GM18951 (cell line): ENCODE measurements around the gene SPATC1L.
A peak's percentile ranks its signal among the peaks of the same experiment; 100 is the strongest.
"Not testable (repeated sequence)": the region's sequence is repeated elsewhere in the genome, so short reads cannot be mapped to it uniquely, and the experiment has no call there.

Source experiments
- POLR2A ChIP-seq: IDR thresholded peaks from 4 replicates; pipeline ENCODE4 v1.6.1; 2011; ENCODE audit warnings: mild to moderate bottlenecking; ENCODE audit not compliant: insufficient read length, insufficient read depth; ENCODE audit errors: extremely low read depth
- in situ Hi-C: fragments of 300-500 bp; cut with MboI; formaldehyde crosslinking; loops from one replicate; pipeline ENCODE4 v1.12.0; 2022; ENCODE audit warnings: low sequenced_read_pairs, mixed read lengths, inconsistent platforms; ENCODE audit not compliant: unreplicated experiment

Gene SPATC1L

DNA sequence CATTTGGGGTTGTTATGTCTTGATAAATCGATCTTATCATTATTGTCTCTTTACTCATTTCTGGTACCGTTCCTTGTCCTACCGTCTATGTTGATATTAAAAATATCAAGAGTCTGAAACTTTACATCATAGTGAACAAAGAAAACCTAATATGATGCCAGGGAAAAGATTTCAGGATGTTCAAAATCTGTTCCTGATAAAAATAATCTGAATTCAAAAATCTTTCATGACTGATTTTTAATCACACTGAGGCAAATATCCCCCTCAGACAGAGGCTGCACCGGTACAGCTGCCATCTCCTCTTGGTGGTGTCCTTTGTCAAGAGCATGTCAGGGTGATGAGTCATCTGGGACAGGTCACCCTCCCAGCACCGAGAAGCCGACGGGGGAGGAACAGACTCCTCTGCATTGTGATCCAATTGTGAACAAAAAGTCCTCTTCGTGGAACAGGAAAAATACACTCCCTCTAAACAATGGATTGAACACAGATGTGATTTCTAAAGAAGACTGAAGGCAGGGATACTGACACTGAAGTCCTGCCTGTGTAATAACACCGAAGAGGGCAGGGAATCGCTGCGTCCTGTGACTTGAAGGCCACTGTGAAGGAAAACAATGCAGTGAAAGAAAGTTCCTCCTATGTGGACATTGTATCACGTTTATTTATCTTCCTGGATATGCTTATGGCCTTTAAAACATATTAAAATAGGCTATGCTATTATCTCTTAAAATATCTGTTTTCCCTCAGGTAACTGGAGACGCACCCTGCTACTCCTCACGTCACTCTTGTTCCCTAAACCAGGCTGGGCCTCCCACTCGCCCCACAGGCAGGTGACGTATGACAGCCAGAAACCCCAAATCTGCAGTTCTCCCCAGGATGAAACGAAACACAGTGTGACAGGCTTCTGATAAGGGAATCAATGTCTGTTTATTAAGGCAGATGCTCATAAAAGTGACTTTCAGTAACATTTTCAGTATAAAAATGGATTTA, 4.3 kb upstream of the SPATC1L start:
- in situ Hi-C loops: no loop called here
- no peak for TF ChIP-seq POLR2A

GRCh38 chr21:46187814-46188213, 3.6 kb upstream of the SPATC1L start:
- no peak for TF ChIP-seq POLR2A
- in situ Hi-C loops: no loop called here

DNA sequence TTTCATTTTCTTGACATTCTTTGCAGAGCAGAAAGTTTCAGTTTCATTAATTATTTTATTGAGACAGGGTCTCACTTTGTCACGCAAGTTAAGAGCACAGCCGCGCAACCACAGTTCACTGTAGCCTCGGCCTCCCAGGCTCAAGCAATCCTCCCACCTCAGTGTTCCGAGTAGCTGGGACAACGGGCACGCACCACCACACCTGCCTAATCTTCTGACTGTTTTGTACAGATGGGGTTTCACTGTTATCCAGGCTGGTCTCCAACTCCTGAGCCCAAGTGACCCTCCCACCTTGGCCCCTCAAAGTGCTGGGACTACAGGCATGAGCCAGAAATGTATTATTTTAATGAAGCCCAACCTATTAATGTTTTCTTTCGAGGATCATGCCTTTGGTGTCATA, 3.0 kb upstream of the SPATC1L start:
- in situ Hi-C loops: no loop called here
- no peak for TF ChIP-seq POLR2A

- in situ Hi-C loops: no loop called here
Observed at GRCh38 chr21:46185716-46186115, 1.5 kb upstream of the SPATC1L start.

GRCh38 chr21:46184625-46185555, 631 bp upstream of the SPATC1L start:
- in situ Hi-C loops: no loop called here
- TF ChIP-seq POLR2A: peak; percentile 4

More at GRCh38 chr21:46185716-46186115, 1.5 kb upstream of the SPATC1L start:
- TF ChIP-seq POLR2A: no peak

DNA sequence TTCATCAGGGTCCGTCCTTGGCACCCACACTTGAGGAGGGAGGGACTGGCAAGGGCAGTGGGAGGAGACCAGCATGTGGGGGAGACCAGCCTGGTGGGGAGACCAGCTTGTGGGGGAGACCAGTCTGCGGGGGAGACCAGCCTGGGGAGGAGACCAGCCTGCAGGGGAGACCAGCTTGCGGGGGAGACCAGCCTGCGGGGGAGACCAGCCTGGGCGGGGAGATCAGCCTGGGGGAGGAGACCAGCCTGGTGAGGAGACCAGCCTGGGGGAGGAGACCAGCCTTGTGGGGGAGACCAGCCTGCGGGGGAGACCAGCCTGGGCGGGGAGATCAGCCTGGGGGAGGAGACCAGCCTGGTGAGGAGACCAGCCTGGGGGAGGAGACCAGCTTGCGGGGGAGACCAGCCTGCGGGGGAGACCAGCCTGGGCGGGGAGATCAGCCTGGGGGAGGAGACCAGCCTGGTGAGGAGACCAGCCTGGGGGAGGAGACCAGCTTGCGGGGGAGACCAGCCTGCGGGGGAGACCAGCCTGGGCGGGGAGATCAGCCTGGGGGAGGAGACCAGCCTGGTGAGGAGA, 836 bp downstream of the SPATC1L start:
- in situ Hi-C loops: not testable (repeated sequence)

DNA sequence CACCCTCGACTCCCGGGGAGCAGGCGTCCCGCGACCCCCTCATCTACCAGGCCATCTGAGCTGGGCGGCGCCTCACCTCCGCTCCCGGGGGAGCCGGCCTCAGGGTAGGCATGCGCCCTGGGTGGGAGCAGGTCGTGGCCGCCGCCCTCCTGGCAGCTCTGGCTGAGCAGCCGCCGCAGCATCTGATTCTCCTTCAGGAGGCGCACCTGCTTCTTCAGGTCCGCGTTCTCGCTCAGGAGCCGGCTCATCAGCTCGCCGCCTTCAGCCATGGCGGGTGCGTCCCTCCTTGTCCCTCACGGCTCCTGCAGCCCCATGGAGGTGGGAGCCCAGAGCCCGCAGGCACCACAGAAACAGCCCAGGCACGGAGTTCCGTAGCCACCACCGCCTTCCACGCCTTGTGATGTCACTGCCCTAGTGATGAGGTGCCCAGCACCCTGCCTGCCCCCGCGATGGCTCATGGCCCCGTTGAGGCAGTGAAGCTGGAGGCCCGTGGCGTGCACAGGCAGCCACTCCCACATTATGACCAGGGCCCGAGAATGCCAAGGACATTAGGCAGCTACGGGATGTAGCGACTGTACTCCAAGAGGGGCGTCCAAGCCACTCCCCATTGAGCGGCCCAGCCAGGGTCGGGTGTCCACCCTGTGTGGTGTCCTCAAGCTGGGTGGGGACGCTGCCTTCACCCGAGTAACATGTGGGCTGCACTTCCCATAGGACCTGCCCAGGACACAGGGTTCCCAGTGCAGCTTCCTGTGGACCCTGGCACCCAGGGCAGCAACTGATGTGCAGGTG, 1.5 kb downstream of the SPATC1L start:
- in situ Hi-C loops: no loop called here
- no peak for TF ChIP-seq POLR2A

DNA sequence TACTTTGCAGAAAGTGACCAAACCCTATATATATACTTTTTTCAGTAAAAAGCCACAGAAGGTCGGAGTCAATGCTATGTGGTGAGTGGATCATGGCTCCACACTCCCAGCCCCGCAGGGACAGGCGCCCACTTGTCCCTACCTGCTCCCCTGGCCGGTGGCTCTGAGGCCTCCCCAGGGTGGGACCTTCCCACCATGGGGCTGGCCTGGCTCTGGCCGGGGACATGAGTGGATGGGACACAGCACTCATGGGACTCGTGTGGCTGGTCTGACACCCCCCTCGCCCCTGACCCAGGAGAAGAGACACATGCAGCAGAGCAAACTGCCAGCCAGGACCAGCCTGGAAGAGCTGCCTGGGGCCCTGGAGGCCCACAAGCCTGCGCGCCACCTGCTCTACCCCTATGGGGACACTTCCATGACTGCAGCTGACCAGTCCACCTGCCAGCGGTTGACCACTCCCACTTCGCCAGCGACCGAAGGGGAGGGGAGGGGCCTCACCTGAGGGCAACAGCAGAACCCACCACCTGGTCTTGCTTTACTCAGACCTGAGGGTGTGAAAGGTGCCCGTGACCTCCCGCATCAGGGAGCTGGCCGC, 2.2 kb downstream of the SPATC1L start:
- TF ChIP-seq POLR2A: no peak
- in situ Hi-C loops: no loop called here

DNA sequence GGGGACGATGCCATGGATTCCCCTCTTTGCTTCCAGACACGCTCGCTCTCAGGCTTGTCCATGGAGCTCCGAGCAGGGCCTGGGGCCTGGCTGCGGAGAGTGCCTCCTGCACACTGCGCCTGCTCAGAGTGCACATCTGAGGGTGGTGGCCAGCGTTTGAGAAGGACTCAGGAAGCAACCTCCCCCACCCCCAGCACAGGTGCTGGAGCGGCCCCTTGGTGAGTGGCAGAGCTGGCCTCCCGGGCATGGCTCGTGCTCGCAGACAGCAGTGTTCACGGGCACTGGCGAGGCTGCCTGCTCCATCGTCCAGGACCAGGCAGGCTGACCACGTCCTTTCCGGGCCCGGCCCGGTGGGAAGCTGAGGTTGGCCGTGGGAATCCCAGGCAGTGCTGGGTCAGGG, 2.8 kb downstream of the SPATC1L start:
- in situ Hi-C loops: no loop called here
- no peak for TF ChIP-seq POLR2A

DNA sequence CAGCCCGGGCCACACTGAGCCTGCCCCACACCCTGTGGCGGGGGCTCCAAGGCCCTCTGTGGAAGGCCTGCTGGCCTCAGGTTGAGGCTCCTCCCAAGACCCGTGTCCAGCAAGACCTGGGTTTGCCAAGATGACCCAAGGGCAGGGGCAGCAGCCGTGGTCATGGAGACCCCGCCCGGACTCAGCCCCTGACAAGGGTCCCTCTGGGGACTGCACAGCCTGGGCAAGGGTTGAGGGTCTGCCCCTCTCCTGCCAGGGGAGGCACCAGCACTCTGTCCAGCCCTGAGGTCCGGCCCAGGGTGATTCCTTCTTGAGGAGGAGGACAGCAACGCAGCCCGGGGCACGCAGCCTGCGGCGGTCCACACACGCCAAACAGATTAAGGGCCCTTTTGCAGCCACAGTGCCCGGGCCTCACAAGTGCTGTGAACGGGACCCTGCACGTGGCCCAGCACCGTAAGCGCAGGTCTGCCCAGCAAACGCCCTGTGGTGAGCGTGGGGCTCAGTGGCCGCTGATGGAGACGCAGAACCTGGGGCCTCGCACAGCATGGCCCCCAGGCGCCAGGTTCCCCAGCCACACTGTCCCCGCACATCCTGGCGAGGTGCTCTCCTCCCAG, 3.4 kb downstream of the SPATC1L start:
- in situ Hi-C loops: no loop called here
- no peak for TF ChIP-seq POLR2A

DNA sequence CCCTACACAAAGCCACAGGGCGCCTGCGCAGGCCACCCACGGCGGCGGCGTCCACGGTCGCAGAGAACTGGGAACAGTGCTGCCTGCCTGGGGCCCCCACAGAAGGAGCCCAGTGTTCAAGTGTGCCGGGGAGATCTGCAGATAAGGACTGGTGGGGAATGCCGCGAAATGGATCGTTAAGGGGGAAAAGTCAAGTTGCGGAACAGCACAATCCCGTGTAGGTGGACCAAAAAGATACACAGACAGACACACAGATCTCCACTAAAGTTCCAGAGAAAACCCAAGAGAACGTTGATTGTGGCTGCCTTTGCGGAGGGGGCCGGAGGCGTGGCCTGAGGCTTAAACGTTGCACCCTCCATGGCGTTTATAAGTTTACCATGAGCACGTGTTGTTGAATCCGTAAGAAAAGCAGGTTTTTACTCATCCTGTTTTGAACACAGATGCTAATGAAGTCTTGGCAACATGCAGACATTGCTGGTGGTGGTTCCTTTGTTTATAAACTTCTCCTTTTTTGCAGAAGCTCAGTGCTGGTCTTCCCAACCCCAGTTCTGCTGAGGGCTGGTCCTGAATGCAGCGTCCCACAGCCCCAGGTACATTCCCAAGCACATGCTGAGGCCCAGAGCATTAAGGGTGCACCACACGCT, 4.1 kb downstream of the SPATC1L start:
- TF ChIP-seq POLR2A: no peak
- in situ Hi-C loops: no loop called here

DNA sequence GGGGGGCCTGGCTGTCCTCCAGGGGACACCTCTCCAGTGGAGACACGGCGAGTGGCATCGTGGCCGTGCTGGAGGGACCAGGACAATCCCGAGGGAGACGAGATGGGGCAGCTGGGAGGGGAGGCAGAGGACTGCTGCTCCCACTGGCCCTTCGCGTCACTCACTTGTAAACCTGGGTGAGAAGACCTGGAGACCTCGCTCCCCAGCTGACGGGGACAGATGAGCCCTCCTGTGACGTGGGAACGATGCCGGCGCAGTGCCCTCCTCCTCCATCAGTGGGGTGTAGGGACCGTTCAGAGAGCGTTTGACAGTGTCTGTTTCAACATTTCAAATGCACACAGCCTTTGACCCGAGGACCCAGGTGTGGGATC, 4.6 kb downstream of the SPATC1L start:
- in situ Hi-C loops: no loop called here
- TF ChIP-seq POLR2A: no peak

- TF ChIP-seq POLR2A: no peak
- in situ Hi-C loops: no loop called here
Observed at GRCh38 chr21:46178961-46179360, 5.3 kb downstream of the SPATC1L start.

GRCh38 chr21:46176443-46177129, 7.7 kb downstream of the SPATC1L start:
- in situ Hi-C loops: not testable (repeated sequence)
